Measurements from ENCODE around the gene PCSK9. TPM values are rescaled to one million over a fixed set of nuclear protein-coding genes. Genes with fewer than 3 reads are reported as not detected.

Gene PCSK9
- total and polyA plus RNA-seq, 9 of the 15 experiments (the other 6 are each of a cell fraction or from before 2014, with no cell fraction given): 3.2 to 58.6 (median 24.7) TPM

DNA sequence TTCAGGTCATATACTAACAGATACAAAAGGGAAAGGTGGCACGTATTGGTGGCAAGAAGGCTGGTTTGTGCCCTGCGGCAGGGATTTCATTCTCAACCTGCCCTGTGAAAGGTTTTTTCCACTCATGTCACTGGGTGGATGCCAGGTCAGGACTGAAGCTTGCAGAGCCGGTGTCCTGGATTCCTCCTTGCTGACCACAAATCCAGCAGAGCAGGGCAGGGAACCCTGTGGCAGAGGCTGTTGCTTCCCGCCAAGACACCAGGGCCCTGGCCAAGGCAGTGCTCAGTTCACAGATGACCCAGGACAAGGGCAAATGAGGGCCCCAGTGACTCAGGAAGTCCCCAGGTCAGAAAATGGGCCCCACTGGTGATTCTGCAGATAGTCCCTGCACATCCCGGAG, 24.2 kb upstream of the PCSK9 start:
- H3K9me3 ChIP-seq (replicated peaks; ENCODE audit: control insufficient read depth, insufficient read depth, low read depth, low read length): no peaks in the 10 kb centered on the region
- no peak for FAIRE-seq

More for the DNA sequence above, 24.2 kb upstream of the PCSK9 start:
- in situ Hi-C loops (cut with MboI): no loop called here
- no peaks in the 10 kb centered on the region for H3K9me1 ChIP-seq (ENCODE audit: control insufficient read depth, insufficient read depth, low read length)
- BruUV-seq (replicated peaks): no TSS peak
- peaks cover 24 to 48% of the 10 kb centered on the region in 2 experiments; a peak in 4 of 5 replicates for H3K27me3 ChIP-seq (ENCODE audit: control insufficient read depth in 2 of 2, insufficient read depth in 2 of 2, low read length in 2 of 2)
- H4K20me1 ChIP-seq (replicated peaks; ENCODE audit: control insufficient read depth, insufficient read depth, low read length): no peaks in the 10 kb centered on the region
- H2AFZ ChIP-seq (ENCODE audit: low read depth, low read length): no peak overlapping the region
- H3K9ac ChIP-seq (ENCODE audit: insufficient read depth in 1 of 2, low read depth in 2 of 2, low read length in 2 of 2): 0 out of 4 replicates have a peak overlapping the region, but pooled peaks of 1 of the 2 experiments have one; percentile 6
- H3K4me2 ChIP-seq (ENCODE audit: insufficient read depth, low read length): no peak overlapping the region
- intact Hi-C loops (cut with micrococcal nuclease): no loop called here
- ATAC-seq (no peak), DNase-seq (ENCODE audit: extremely low read depth in 1 of 4, low spot score in 3 of 4) (no peak)
- TF ChIP-seq HLTF (IDR thresholded peaks at IDR 0.05) (no peak), ZNF224 (CRISPR knock-in tag; IDR thresholded peaks at IDR 0.05) (no peak), PTBP1 (IDR thresholded peaks at IDR 0.05; ENCODE audit: low read depth, low read length) (no peak), BRD9 (IDR thresholded peaks at IDR 0.05; ENCODE audit: low read depth, partially characterized antibody) (no peak), HNRNPH1 (optimal IDR thresholded peaks at IDR 0.05; ENCODE audit: low read depth, low read length) (no peak), POLR2A (conservative IDR thresholded peaks at IDR 0.05) (no peak), CBX3 (IDR thresholded peaks at IDR 0.05; ENCODE audit: borderline replicate concordance in 1 of 2, low read length in 2 of 2) (no peak), MYBL2 (IDR thresholded peaks at IDR 0.05; ENCODE audit: low read depth) (no peak), MYBL2 (CRISPR knock-in tag; IDR thresholded peaks at IDR 0.05; ENCODE audit: borderline replicate concordance) (no peak), RB1 (IDR thresholded peaks at IDR 0.05; ENCODE audit: low read depth) (no peak), ZNF324 (CRISPR knock-in tag; IDR thresholded peaks at IDR 0.05) (no peak), LARP7 (IDR thresholded peaks at IDR 0.05) (no peak)
- TF ChIP-seq, protein P1, sequence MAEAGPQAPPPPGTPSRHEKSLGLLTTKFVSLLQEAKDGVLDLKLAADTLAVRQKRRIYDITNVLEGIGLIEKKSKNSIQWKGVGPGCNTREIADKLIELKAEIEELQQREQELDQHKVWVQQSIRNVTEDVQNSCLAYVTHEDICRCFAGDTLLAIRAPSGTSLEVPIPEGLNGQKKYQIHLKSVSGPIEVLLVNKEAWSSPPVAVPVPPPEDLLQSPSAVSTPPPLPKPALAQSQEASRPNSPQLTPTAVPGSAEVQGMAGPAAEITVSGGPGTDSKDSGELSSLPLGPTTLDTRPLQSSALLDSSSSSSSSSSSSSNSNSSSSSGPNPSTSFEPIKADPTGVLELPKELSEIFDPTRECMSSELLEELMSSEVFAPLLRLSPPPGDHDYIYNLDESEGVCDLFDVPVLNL (CRISPR knock-in tag; IDR thresholded peaks at IDR 0.05; ENCODE audit: low read depth): no peak
- TF ChIP-seq, protein P2, sequence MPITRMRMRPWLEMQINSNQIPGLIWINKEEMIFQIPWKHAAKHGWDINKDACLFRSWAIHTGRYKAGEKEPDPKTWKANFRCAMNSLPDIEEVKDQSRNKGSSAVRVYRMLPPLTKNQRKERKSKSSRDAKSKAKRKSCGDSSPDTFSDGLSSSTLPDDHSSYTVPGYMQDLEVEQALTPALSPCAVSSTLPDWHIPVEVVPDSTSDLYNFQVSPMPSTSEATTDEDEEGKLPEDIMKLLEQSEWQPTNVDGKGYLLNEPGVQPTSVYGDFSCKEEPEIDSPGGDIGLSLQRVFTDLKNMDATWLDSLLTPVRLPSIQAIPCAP (CRISPR knock-in tag; IDR thresholded peaks at IDR 0.05; ENCODE audit: borderline replicate concordance): no peak
- TF ChIP-seq, protein P3, sequence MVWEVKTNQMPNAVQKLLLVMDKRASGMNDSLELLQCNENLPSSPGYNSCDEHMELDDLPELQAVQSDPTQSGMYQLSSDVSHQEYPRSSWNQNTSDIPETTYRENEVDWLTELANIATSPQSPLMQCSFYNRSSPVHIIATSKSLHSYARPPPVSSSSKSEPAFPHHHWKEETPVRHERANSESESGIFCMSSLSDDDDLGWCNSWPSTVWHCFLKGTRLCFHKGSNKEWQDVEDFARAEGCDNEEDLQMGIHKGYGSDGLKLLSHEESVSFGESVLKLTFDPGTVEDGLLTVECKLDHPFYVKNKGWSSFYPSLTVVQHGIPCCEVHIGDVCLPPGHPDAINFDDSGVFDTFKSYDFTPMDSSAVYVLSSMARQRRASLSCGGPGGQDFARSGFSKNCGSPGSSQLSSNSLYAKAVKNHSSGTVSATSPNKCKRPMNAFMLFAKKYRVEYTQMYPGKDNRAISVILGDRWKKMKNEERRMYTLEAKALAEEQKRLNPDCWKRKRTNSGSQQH (CRISPR knock-in tag; IDR thresholded peaks at IDR 0.05): no peak
- H3K27ac ChIP-seq (ENCODE audit: extremely low read depth, low read depth, low read length): no peak overlapping the region
- no peak overlapping the region for H3K4me3 ChIP-seq
- H3K4me1 ChIP-seq (replicated peaks in 1 of 2; ENCODE audit: control insufficient read depth in 2 of 2, insufficient read depth in 2 of 2, low read length in 2 of 2): peaks cover 0 to 3% of the 10 kb centered on the region in 2 experiments; a peak in 1 of 5 replicates
- WGBS (ENCODE audit: insufficient coverage, low coverage, missing lambda C conversion rate): 11% methylated on average over 5 of the region's 5 CpGs
- ChIA-PET POLR2A (interaction anchor here (0.6 to 1.8 kb wide), 5 partner anchors 8 to 302 kb away, joined by 3 to 5 read pairs (median 3); no protein-coding TSS in a partner anchor), CTCF (ENCODE audit: low intra/inter-chr PET ratio) (no interaction called here)
- no peaks in the 10 kb centered on the region for H3K79me2 ChIP-seq (ENCODE audit: control insufficient read depth, insufficient read depth, low read length)
- H3K36me3 ChIP-seq (ENCODE audit: control insufficient read depth, insufficient read depth, low read length): no peaks in the 10 kb centered on the region
